GM12891 (cell line): ENCODE results near the gene DRC3.
A peak's percentile ranks its signal among the peaks of the same experiment; 100 is the strongest.

Experiments
- DNase-seq: peaks from one replicate; pipeline ENCODE4 v3.0.0; 2011; ENCODE audit warnings: low spot score; ENCODE audit not compliant: insufficient read length
- FAIRE-seq: peaks from 2 replicates; lab custom pipeline; 2011; peaks lifted over from hg19 to GRCh38; lab: Jason Lieb, UNC
- PAX5 ChIP-seq: IDR thresholded peaks from 2 replicates; pipeline ENCODE4 v1.6.1; 2011; ENCODE audit warnings: low read length, moderate library complexity, mild to moderate bottlenecking; ENCODE audit not compliant: insufficient read depth, severe bottlenecking
- POLR2A ChIP-seq: IDR thresholded peaks from 2 replicates; pipeline ENCODE4 v1.6.1; 2011; ENCODE audit warnings: low read depth, low read length, control low read depth
- POLR2AphosphoS5 ChIP-seq: IDR thresholded peaks from 2 replicates; pipeline ENCODE4 v1.6.1; 2011; ENCODE audit warnings: low read depth, low read length, control low read depth
- POU2F2 ChIP-seq: IDR thresholded peaks from 2 replicates; pipeline ENCODE4 v1.6.1; 2011; ENCODE audit warnings: low read depth, mild to moderate bottlenecking, control low read depth, low read length, moderate library complexity
- SPI1 ChIP-seq: IDR thresholded peaks from 2 replicates; pipeline ENCODE4 v1.6.1; 2011; ENCODE audit warnings: low read depth, low read length, control low read depth
- TAF1 ChIP-seq: IDR thresholded peaks from 2 replicates; pipeline ENCODE4 v1.6.1; 2011; ENCODE audit warnings: low read depth, low read length, control low read depth

Gene DRC3

GRCh38 chr17:18025945-18026776 lies 53.5 kb downstream of the DRC3 start:
- FAIRE-seq (peak; percentile 38), DNase-seq (no peak)
- TF ChIP-seq POLR2AphosphoS5 (no peak), POLR2A (no peak), PAX5 (no peak), POU2F2 (no peak), SPI1 (no peak)

- FAIRE-seq = no peak
- DNase-seq = no peak
- no peak for TF ChIP-seq POLR2AphosphoS5
- TF ChIP-seq TAF1 = no peak
- no peak for TF ChIP-seq SPI1
- no peak for TF ChIP-seq POU2F2
- no peak for TF ChIP-seq POLR2A
- TF ChIP-seq PAX5 = no peak
Observed at GRCh38 chr17:18027280-18027679, 54.6 kb downstream of the DRC3 start.

GRCh38 chr17:18028114-18028951 lies 55.7 kb downstream of the DRC3 start:
- DNase-seq (no peak), FAIRE-seq (no peak)
- no peak for TF ChIP-seq POLR2A
- TF ChIP-seq SPI1 = no peak
- TF ChIP-seq TAF1 = no peak
- TF ChIP-seq POLR2AphosphoS5 = no peak

- DNase-seq (no peak), FAIRE-seq (no peak)
- TF ChIP-seq TAF1 (no peak), PAX5 (no peak), POLR2A (no peak), SPI1 (no peak), POU2F2 (no peak), POLR2AphosphoS5 (no peak)
Observed at GRCh38 chr17:18028952-18029540, 56.4 kb downstream of the DRC3 start.

- TF ChIP-seq POU2F2 (no peak), PAX5 (no peak), TAF1 (no peak), SPI1 (no peak), POLR2AphosphoS5 (no peak), POLR2A (no peak)
- FAIRE-seq = no peak
- DNase-seq = no peak
Observed at GRCh38 chr17:18031955-18032354, 59.3 kb downstream of the DRC3 start.

- FAIRE-seq (peak; percentile 89), DNase-seq (peak; percentile 59)
- TF ChIP-seq SPI1 (peak; percentile 84), POLR2A (no peak), PAX5 (no peak)
Observed at GRCh38 chr17:18033442-18034099, 60.9 kb downstream of the DRC3 start.

GRCh38 chr17:18035704-18036103 lies 63.0 kb downstream of the DRC3 start:
- DNase-seq (no peak), FAIRE-seq (no peak)
- TF ChIP-seq TAF1 (no peak), POLR2AphosphoS5 (no peak), PAX5 (no peak), SPI1 (no peak), POU2F2 (no peak), POLR2A (no peak)

- TF ChIP-seq TAF1 (no peak), POLR2A (no peak), POU2F2 (no peak), POLR2AphosphoS5 (no peak), SPI1 (peak; percentile 43; the same call in 1 of the 2 replicates), PAX5 (no peak)
- DNase-seq (no peak), FAIRE-seq (no peak)
Observed at GRCh38 chr17:18037486-18037885, 64.8 kb downstream of the DRC3 start.
